A549 (cell line): Measurements from ENCODE around the gene PRKAR1B.

ENCODE experiments used
- CBX2 ChIP-seq: fragments of 200-600 bp; sonication (generic); IDR thresholded peaks from 2 replicates; pipeline ENCODE4 v1.6.1; 2016; ENCODE audit warnings: low read depth, mild to moderate bottlenecking, borderline replicate concordance
- CHD4 ChIP-seq: fragments of 200-600 bp; sonication (generic); IDR thresholded peaks from 2 replicates; pipeline ENCODE4 v1.6.1; 2016; ENCODE audit warnings: antibody characterized with exemption, mild to moderate bottlenecking, borderline replicate concordance
- EHMT2 ChIP-seq: fragments of 200-600 bp; sonication (generic); IDR thresholded peaks from 2 replicates; pipeline ENCODE4 v1.6.1; 2016; ENCODE audit warnings: antibody characterized with exemption, low read depth, mild to moderate bottlenecking, moderate library complexity
- JUN ChIP-seq, 2 experiments: fragments of >200 bp; sonication (Bioruptor Twin); formaldehyde crosslinking; IDR thresholded peaks; 2 replicates in 1 of 2; 3 replicates in 1 of 2; pipeline ENCODE4 v1.6.1; 2016 to 2017
- MAZ ChIP-seq: fragments of 150-350 bp; IDR thresholded peaks from 2 replicates; pipeline ENCODE4 v1.6.1; 2014; ENCODE audit warnings: antibody characterized with exemption, low read depth, low read length, borderline replicate concordance
- MYC ChIP-seq: IDR thresholded peaks from 2 replicates; pipeline ENCODE4 v1.6.1; 2012; ENCODE audit warnings: mild to moderate bottlenecking, inconsistent platforms, low read length, improper control_type of control experiment, borderline replicate concordance
- NR3C1 ChIP-seq: fragments of >200 bp; sonication (Bioruptor Twin); formaldehyde crosslinking; IDR thresholded peaks from 3 replicates; pipeline ENCODE4 v1.6.1; 2017
- RCOR1 ChIP-seq: fragments of 150-350 bp; IDR thresholded peaks from 2 replicates; pipeline ENCODE4 v1.6.1; 2014; ENCODE audit warnings: antibody characterized with exemption, low read length, low read depth
- TF ChIP-seq, protein P1 (sequence below): fragments of >200 bp; sonication (Bioruptor Twin); formaldehyde crosslinking; IDR thresholded peaks from 3 replicates; pipeline ENCODE4 v1.5.1; 2016
- TF ChIP-seq, protein P2 (sequence below): fragments of 450-650 bp; IDR thresholded peaks from 2 replicates; pipeline ENCODE4 v1.6.1; 2014; ENCODE audit warnings: antibody characterized with exemption

- TF ChIP-seq CHD4 (no peak), JUN (IDR thresholded peaks at IDR 0.05) (no peak), RCOR1 (no peak), MYC (no peak), CBX2 (no peak), EHMT2 (no peak), NR3C1 (no peak), MAZ (no peak)
- TF ChIP-seq, protein P1, sequence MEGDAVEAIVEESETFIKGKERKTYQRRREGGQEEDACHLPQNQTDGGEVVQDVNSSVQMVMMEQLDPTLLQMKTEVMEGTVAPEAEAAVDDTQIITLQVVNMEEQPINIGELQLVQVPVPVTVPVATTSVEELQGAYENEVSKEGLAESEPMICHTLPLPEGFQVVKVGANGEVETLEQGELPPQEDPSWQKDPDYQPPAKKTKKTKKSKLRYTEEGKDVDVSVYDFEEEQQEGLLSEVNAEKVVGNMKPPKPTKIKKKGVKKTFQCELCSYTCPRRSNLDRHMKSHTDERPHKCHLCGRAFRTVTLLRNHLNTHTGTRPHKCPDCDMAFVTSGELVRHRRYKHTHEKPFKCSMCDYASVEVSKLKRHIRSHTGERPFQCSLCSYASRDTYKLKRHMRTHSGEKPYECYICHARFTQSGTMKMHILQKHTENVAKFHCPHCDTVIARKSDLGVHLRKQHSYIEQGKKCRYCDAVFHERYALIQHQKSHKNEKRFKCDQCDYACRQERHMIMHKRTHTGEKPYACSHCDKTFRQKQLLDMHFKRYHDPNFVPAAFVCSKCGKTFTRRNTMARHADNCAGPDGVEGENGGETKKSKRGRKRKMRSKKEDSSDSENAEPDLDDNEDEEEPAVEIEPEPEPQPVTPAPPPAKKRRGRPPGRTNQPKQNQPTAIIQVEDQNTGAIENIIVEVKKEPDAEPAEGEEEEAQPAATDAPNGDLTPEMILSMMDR: no peak
- TF ChIP-seq, protein P2, sequence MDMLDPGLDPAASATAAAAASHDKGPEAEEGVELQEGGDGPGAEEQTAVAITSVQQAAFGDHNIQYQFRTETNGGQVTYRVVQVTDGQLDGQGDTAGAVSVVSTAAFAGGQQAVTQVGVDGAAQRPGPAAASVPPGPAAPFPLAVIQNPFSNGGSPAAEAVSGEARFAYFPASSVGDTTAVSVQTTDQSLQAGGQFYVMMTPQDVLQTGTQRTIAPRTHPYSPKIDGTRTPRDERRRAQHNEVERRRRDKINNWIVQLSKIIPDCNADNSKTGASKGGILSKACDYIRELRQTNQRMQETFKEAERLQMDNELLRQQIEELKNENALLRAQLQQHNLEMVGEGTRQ: no peak
Observed at GRCh38 chr7:673681-674453, 53.2 kb downstream of the PRKAR1B start.
